GM21576 (cell line): ENCODE data around the gene DHRS13.

Experiments
- ATAC-seq: cut with Tn5 transposase; IDR thresholded peaks from one replicate; pipeline ENCODE4 v1.9.1; 2021; ENCODE audit warnings: mild to moderate bottlenecking, moderate library complexity; ENCODE audit not compliant: unreplicated experiment

DHRS13 gene, protein sequence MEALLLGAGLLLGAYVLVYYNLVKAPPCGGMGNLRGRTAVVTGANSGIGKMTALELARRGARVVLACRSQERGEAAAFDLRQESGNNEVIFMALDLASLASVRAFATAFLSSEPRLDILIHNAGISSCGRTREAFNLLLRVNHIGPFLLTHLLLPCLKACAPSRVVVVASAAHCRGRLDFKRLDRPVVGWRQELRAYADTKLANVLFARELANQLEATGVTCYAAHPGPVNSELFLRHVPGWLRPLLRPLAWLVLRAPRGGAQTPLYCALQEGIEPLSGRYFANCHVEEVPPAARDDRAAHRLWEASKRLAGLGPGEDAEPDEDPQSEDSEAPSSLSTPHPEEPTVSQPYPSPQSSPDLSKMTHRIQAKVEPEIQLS

DNA sequence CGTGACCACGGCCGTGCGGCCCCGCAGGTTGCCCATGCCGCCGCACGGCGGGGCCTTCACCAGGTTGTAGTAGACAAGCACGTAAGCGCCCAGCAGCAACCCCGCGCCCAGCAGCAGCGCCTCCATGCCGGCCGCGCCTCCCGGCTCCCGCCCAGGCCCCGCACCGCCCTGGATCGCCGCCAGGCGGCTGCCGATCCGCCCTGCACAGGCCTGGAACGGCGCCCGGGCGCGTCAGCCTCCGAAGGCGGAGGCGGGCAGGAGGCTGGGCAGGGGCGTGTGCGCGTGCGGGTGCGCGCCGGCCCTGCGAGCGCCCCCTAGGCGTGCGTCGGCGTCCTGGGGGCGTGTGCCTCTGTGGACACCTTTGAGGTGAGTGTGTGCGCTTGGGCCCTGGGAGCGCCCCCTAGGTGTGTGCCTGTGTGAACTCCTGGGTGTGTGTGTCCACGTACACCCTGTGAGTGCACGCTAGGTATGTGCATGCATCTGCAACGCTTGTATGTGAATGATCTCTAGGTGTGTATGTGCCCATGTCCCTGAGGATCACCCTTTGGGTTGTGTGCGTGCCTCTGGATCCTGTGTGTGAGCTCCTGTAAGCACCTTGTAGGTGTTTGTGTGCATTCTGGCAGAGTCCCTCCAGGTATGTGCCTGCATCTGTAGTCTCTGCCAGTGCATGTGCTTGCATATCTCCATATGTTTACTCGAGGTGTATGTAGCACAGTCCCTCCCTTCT, at the start of gene DHRS13:
Gene DHRS13 (minus strand): TSS at position 261 of the 727 bp plus-strand sequence. CDS start 135 bp downstream, at position 126.
- peak; percentile 69 for ATAC-seq

DNA sequence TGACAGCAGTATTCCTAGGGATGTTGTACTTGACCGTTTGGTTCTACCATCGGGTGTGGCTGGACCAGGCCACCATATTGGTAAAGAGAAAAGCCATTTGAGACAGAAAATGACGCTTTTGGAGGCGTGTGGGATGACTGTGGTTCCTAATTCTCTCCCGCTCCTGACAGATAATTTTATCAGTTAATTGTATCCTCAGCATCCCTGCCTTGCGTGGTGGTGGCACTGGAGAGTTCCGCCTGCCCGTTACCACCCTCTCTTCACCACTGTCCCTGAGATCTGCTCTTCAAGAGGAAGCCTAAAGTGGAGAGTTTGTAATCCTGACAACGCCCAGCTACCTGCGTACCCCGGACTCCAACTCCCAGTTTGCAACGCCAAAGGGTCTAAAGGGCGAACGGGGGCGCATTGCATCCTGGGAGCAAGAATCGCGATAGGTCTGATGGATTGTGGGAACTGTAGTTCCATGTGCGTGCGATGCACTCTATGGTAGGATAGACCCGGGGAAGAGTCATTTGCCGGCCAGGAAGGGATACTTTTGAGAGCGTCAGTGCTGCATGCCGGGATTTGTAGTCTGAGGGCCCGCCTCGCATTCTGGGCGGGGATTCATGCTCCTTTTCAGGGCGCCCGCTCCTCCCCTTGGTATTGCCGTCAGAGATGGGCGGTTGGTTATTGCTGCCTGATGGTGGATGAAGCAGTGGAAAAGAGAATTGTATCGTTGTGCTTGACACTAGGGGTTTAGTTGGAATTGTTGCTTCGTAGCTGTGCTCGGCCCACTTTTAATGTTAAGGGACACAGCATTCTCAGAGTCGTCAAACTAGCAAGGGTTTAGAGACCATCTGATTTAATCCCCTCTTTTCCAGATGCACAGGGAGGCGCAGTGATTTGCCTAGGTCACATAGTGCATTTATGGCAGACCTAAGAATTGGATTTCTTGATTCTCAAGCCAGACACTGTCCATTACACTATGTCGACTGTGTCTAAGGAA, 49.4 kb upstream of the DHRS13 start:
- ATAC-seq: peak; percentile 59

DNA sequence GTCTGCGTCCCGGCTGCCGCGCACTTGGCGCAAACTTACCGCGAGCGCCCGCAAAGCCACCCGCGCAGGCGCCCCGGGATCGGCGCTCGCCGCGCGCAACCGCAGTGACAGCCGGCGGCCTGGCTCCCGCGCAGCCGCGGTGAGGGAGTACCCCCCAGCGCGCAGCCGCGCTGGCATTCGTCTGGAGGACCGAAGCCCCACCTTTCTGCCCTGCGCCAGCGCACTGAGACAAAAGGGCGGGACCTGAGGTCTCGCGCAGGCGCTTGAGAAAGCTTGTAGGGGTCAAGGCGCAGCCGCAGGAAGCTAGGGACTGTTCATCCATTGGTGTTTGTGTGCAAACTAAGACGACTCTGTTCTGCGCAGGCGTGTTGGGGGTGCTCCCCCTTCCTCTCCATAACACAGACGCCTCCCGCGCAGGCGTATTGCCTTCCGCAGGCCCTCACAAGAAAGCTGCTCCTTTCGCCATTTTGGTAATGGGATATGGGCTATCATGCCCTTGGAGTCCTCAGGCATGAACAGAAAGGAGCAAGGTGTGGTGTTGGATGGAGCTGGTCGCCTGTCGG, 48.6 kb upstream of the DHRS13 start, which contains the start of gene PHF12:
Gene PHF12 (minus strand): TSS at position 91 of the 563 bp plus-strand sequence. CDS start 558 bp downstream, outside the sequence.
- peak; percentile 52 for ATAC-seq

DNA sequence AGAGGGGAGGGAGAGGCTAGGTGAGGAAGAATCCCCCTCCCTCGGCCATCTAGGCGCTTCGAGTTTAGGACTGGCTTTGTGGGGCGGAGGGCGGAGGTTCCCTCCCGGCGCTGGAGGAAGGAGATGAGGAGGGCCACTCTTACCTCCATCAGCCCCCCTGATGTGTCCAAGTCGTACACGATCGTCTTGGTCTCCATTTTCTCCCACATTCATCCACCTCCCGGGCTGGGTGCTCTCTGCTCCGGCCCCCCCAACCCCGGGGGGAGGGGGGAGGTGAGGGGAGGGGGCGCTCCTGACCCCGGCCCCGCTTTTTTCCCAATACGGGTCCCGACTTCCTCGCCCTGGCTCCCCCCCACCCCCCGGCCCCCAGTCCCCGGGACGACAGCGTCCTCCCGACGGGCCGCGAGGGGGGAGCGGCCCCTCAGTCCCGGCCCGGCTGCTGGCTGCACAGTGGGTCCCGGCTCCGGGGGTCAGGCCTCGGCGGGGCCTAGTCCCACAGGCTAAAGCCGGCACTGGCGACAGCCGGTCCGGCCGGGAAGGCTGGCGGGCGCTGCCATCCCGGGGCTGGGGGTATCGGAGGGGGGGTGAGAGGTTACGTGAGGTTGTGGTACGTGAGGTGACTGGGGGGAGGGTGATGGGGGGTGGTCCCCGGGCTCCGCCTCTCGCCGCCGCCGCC, 48.0 kb upstream of the DHRS13 start:
- no peak for ATAC-seq

DNA sequence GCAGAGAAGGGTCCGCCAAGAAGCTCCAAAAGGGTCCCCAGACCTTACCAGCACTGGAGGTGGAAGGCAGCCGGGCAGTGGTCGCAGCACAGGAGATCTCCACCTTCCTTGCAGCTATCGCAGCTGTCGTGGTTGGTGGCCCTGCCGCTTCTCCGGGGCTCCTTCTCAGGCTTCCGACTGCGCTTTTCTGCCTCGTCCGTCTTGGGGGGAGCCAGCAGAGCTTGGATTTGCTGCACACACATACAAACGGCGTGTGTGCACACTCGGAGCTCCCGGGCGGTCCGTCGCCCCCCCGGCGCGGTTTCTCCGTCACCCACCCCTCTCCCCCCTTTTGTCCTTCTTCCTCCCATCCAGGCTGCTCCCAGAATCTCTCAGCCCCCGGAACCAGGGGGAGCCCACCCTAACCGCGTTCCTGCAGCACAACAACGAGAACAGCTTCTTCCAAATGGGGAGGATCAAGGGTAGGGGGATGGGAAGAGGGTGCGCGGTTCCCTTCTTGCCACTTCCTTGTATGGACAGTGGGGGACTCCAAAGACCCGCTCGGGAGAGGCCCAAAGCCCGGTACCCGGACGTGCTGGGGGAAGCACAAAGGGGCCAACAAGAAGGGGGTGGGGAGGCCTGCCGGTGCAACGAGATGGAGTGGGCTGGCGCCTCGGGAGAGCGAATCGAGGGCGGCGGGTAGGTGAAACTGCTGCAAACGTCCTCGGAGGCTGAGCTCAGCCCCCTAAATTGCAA, 47.3 kb upstream of the DHRS13 start:
- ATAC-seq: no peak

DNA sequence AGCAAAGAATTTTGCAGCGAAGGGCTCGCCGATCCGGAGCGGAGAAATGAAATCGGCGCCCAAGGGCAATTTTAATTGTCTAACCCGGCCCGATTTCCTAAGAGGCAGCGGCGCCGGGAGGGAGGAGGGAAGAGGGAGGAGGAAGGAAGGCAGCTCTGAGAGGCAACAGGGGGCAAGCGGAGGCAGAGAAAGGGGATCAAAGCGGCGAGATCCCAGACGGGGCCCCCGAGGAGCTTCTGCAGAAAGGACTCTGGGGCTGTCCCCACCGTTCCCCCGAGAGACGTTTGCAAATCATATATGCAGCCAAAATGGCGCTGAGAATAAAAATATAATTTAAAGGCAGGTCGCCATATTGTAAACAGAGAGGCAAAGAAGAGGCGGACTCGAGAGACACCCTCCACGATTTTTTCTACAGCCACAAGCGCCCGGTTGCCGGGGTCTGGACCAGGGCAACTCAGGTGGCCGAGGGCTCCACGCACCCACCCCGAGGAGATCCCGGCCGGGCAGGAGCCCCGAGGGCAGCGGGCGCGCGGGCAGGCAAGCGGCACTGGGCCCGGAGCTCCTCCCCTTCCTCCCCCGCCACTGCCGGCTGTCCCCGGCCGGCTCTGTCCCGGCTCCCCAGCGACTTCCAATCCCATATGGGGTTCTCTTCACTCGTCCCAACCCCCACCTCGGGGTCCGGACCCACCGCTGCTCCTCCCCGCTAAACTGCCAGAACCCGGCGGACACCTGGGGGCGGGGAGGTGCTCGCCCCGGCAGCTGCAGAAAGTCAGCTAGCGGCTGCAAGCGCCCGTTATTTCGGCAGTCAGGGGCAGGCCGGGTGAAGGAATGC, 46.5 kb upstream of the DHRS13 start:
- ATAC-seq: no peak

DNA sequence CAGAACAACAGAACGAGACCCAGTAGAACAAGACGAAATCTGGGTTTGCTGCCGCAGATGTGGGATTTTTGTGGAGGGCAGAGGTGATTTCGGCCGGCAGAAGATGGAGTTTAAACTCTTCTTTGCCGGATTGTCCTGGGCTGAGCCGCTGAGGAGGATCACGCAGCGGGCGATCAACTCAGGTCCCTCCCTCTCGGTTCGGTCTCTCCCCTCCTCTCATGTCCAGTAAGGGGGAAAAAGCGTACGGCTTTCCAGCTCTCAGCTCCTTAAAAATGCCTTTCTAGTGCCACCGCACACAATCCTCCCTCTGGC, 46.0 kb upstream of the DHRS13 start:
- ATAC-seq: no peak

DNA sequence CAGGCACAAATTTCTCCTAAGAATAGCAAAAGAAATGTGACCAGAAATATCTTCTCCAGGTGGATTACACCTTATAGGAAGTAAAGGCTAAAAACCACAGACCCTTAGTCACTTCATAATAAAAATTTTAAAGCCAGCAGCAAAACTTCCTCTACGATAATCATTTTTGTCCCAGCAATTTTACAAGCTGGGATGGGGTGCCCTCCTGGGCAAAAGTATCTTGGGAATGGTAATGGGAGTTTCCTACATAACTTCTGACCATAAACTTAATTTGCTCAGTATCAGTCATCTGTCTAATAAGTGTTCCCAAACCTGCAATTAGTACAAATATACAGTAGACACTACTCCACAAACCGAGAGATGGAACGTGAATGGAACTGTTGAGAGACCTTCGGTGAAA, 45.5 kb upstream of the DHRS13 start:
- no peak for ATAC-seq

DNA sequence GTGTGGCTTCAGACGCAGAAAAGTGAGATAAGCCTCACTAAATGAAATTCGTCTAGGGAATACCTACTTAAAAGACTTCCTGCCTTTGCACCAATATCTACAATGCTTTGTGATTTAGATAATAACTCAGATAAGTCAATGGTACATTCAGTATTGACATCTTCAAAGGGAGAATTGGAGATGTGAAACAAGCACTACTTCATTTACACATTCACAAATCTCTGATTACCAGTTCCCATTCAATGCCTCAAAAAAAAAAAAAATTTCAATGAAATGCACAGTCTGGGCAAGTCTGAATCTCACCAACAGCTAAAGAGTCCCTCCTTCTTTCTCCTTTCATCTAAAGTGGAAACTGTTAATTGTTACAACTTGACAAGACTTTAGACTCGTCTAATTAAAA, 44.8 kb upstream of the DHRS13 start:
- no peak for ATAC-seq

DNA sequence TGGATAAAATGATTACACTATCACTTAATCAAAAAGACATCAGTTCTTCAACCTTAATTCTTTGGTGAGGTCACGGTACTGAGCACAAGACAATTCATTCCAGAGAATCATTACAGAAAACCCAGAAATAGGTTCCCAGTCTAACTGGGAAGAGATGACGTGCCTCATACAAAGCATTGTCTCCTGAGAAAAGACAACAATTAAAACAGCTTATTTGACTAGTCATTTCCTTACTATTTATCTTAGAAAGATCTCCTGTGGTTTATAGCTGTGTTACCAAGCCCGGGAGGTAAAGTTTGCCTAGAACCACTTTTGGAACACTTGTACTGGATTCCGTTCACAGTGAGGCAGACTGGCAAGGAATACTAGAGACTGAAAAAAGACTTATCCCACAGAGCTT, 43.4 kb upstream of the DHRS13 start:
- ATAC-seq: no peak

DNA sequence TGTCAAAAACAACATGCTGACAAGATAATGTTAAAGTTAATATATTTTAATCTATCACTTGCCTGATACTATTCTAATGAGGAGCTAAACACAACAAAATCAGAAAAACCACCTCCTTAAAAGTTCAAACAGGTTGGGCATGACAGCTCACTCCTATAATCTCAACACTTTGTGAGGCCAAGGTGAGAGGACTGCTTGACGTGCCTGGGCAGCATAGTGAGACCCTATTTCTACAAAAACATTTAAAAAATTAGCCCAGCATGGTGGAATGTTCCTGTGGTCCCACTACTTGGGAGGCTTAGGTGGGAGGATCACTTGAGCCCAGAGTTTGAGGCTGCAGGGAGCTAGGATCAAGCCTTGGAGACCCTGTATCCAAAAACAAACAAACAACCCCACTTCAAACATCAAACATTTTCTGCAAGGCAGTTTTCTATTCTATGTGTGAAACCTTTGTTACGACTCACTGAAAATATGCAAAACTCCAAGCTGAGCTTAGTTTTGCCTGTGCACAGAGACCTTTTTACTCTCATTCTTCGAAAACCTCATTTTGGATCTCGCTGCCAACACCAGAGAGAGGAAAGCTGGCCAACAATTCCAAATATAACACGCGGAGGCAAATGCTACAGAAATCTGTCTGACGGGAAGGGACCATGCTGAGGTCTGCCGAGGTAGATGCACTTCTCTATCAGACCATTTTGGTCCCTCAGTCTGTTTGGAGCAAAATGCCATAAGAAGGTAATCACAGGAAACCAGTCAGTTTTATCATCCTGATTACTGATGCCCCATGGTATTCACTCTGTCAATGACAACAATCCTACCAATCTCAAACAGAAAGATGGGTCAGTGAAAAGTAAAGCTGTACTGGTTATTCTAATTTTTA, 42.2 kb upstream of the DHRS13 start:
- no peak for ATAC-seq

DNA sequence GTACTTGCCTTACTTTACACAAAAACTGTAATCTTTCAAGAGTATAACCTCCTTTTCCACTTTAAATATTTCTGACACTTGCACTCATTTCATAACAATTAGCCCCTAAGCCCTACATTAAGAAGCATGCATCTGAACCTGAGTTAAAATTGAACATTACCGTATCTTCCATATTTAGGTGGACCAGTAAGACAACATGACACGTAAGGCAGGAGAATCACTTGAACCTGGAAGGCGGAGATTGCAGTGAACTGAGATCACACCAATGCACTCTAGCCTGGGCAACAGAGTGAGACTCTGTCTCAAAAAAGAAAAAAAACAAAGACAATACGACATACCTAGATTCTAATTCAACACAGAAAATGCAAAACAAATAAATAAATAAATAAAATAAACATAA, 41.5 kb upstream of the DHRS13 start:
- no peak for ATAC-seq

DNA sequence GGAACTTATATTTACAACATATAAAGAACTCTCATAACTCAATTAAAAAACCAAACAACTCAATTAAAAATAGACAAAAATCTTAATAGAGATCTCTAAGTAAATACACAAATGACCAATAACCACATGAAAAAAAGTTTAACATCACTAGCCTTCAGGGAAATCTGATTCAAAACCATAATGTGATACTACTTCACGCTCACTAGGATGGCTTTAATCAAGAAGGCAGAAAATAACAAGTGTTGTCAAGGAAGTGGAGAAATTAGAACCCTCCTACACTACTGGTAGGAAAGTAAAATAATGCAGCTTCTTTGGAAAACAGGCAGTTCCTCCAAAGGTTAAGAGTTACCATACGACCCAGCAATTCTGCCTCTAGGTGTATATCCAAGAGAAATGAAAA, 40.0 kb upstream of the DHRS13 start:
- no peak for ATAC-seq

DNA sequence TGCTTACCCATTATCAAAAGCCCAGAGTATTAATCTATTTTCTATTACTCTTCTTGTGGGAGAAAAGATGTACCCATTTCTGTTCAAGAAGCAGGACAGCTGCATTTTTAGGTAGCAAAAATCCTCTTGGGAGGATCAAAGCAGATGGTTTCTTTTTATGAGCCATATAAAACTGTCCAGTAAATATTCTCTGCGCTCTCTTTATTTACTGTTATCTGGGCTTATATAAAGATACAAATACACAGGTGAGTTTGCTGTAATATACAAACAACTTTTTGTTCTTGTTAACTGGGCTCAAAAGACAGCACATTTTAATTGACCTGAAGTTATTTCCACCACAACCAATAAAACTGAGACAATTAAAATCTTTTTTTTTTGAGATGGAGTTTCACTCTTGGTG, 38.4 kb upstream of the DHRS13 start:
- ATAC-seq: no peak

DNA sequence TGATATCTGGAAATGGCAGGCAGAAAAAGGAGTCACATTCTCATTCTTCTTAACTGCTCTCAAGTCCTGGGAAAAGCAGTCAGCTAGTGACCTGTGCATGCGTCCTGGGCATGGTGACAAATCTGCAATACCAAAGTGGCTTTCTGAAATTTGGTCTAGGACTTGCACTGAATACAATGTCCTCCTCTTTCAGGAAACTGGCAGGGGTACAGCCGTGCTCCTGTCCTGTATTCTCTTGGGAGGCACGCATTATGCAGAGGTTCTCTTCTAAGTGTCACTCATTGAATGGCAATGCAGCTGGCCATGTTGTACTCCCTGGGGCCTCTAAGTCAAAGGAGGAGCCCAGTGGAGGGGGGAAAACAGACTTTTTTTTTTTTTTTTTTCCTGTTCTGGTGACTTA, 37.8 kb upstream of the DHRS13 start:
- ATAC-seq: no peak

DNA sequence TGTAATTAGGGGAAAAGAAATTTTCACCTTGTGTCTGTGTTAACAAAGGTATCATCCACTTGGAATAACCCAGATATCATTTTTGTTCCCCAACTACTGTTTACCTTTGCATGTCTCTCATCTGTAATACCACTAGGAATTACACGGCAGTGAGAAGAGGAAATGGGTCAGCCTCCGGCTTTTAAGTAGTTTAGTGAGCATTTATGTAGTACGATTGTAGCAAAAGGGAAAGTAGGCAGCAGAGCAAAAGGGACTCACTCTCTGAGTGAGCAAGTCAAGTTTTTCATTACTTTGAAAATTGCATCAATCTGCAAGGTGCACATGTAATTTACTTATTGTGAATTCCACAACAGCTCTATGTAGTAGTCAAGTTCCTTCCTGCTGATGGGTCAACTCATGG, 37.3 kb upstream of the DHRS13 start:
- ATAC-seq: no peak

DNA sequence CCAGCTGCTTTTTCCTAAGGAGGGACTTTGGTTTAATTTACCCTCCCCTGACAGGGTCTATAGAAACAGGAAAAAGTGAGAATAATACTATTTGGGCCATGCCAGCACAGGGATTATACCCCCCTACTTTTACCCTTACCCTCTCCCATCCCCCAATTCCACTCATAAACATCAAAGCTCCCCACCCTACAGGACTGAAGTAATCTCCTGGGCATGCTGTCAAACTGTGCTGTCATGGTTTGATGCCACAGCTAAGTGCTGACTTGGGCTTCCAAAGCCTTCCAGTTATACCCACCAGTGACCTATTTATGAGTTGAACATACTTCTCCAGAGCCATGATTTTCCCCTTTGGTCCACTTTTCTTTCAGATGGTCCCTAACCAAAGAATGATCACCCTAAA, 35.7 kb upstream of the DHRS13 start:
- ATAC-seq: no peak
